GM23248 (cell line): ENCODE measurements around the gene IFNL2.

Source experiments
- EZH2 ChIP-seq: fragments of 200-600 bp; sonication (generic); IDR thresholded peaks from 2 replicates; pipeline ENCODE4 v1.6.1; 2018; ENCODE audit warnings: antibody characterized with exemption, mild to moderate bottlenecking; ENCODE audit not compliant: insufficient read depth, poor library complexity, severe bottlenecking
- EZH2phosphoT487 ChIP-seq: fragments of 200-600 bp; sonication (generic); IDR thresholded peaks from 2 replicates; pipeline ENCODE4 v1.6.1; 2018; ENCODE audit warnings: antibody characterized with exemption, moderate library complexity, mild to moderate bottlenecking, low read depth; ENCODE audit not compliant: insufficient read depth

DNA sequence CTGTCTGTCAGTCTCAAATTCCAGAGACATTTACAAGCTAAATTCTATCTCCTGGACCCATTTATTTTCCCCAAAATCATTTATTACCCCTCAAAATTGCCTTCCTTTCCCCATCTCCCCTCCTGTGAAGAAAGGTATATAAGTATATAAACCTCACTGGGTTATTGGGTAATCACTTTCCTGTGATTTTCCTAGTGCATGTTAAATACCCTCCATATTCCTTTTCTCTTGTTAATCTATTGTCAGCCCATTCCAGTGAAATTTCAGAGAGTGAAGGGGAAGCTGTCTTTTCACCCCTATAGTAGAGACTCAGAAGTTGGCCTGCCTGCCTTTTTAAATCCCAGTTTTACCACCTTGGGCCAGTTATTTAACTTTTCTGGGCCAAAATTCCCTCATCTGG is 37.9 kb downstream of the IFNL2 start:
- TF ChIP-seq EZH2 (no peak), EZH2phosphoT487 (no peak)
